Activated naive CD4-positive, alpha-beta T cell treated with anti-CD3 and anti-CD28 coated beads, Interleukin-2, amount 10 ng/mL, durations not matched to agents 7 days and 5 days (primary cell): ENCODE data around the gene TLE3.

Experiments used
- CTCF ChIA-PET: fragments of 350-600 bp; sonication (Branson Sonifier 250); formaldehyde crosslinking; loops from one replicate; lab custom pipeline; 2021; ENCODE audit warnings: antibody characterized with exemption; lab: Charles Lee
- DNase-seq: peaks from one replicate; pipeline ENCODE4 v3.0.0-alpha.2; 2020
- H3K27ac Mint-ChIP-seq: one replicate; pipeline ENCODE4 v1.8.0; 2021; ENCODE audit warnings: mild to moderate bottlenecking, moderate library complexity, mixed read lengths
- H3K27me3 Mint-ChIP-seq: one replicate; pipeline ENCODE4 v1.8.0; 2021; ENCODE audit warnings: mild to moderate bottlenecking, mixed read lengths
- H3K36me3 Mint-ChIP-seq: one replicate; pipeline ENCODE4 v1.8.0; 2021; ENCODE audit warnings: mixed read lengths
- H3K4me1 Mint-ChIP-seq: one replicate; pipeline ENCODE4 v1.8.0; 2021; ENCODE audit warnings: mixed read lengths
- H3K4me3 Mint-ChIP-seq: one replicate; pipeline ENCODE4 v1.8.0; 2021; ENCODE audit warnings: mild to moderate bottlenecking, moderate library complexity, mixed read lengths
- H3K9me3 Mint-ChIP-seq: one replicate; pipeline ENCODE4 v1.8.0; 2021; ENCODE audit warnings: mixed read lengths

TLE3 gene

GRCh38 chr15:70017801-70018200 is 79.9 kb downstream of the TLE3 start:
- no peaks in the 10 kb centered on the region for H3K36me3 Mint-ChIP-seq
- no peaks in the 10 kb centered on the region for H3K9me3 Mint-ChIP-seq
- DNase-seq = no peak
- no peak overlapping the region for H3K27ac Mint-ChIP-seq
- no peak overlapping the region for H3K4me3 Mint-ChIP-seq
- peaks cover 15% of the 10 kb centered on the region for H3K4me1 Mint-ChIP-seq
- CTCF ChIA-PET = no interaction called here
- H3K27me3 Mint-ChIP-seq = peaks cover 70% of the 10 kb centered on the region

- CTCF ChIA-PET = no interaction called here
- no peaks in the 10 kb centered on the region for H3K36me3 Mint-ChIP-seq
- H3K27ac Mint-ChIP-seq = no peak overlapping the region
- peak; percentile 3 for DNase-seq
- peaks cover 10% of the 10 kb centered on the region for H3K4me1 Mint-ChIP-seq
- peaks cover 70% of the 10 kb centered on the region for H3K27me3 Mint-ChIP-seq
- no peak overlapping the region for H3K4me3 Mint-ChIP-seq
- H3K9me3 Mint-ChIP-seq = no peaks in the 10 kb centered on the region
Measured at GRCh38 chr15:70017025-70017424, 80.7 kb downstream of the TLE3 start.

GRCh38 chr15:70016511-70016994 is 81.2 kb downstream of the TLE3 start:
- H3K4me1 Mint-ChIP-seq = peaks cover 10% of the 10 kb centered on the region
- CTCF ChIA-PET = no interaction called here
- H3K4me3 Mint-ChIP-seq = no peak overlapping the region
- H3K27me3 Mint-ChIP-seq = peaks cover 73% of the 10 kb centered on the region
- H3K9me3 Mint-ChIP-seq = no peaks in the 10 kb centered on the region
- peak overlapping the region; percentile 29 for H3K27ac Mint-ChIP-seq
- no peaks in the 10 kb centered on the region for H3K36me3 Mint-ChIP-seq
- DNase-seq = peak; percentile 17

- Mint-ChIP-seq H3K27ac (no peak overlapping the region), H3K27me3 (peaks cover 69% of the 10 kb centered on the region), H3K4me1 (peaks cover 10% of the 10 kb centered on the region), H3K4me3 (no peak overlapping the region), H3K9me3 (no peaks in the 10 kb centered on the region), H3K36me3 (no peaks in the 10 kb centered on the region)
- CTCF ChIA-PET = no interaction called here
- no peak for DNase-seq
Measured at GRCh38 chr15:70014860-70015490, 82.7 kb downstream of the TLE3 start.

GRCh38 chr15:70014331-70014730 is 83.4 kb downstream of the TLE3 start:
- Mint-ChIP-seq H3K4me1 (peaks cover 10% of the 10 kb centered on the region), H3K9me3 (no peaks in the 10 kb centered on the region), H3K4me3 (no peak overlapping the region), H3K36me3 (no peaks in the 10 kb centered on the region), H3K27ac (no peak overlapping the region), H3K27me3 (peaks cover 67% of the 10 kb centered on the region)
- no peak for DNase-seq
- CTCF ChIA-PET = no interaction called here

GRCh38 chr15:70013656-70014313 is 83.9 kb downstream of the TLE3 start:
- no peak for DNase-seq
- Mint-ChIP-seq H3K4me3 (no peak overlapping the region), H3K4me1 (peaks cover 10% of the 10 kb centered on the region), H3K27ac (no peak overlapping the region), H3K27me3 (peaks cover 64% of the 10 kb centered on the region), H3K36me3 (no peaks in the 10 kb centered on the region), H3K9me3 (no peaks in the 10 kb centered on the region)
- CTCF ChIA-PET = no interaction called here

- Mint-ChIP-seq H3K36me3 (no peaks in the 10 kb centered on the region), H3K9me3 (no peaks in the 10 kb centered on the region), H3K27ac (no peak overlapping the region), H3K27me3 (peaks cover 61% of the 10 kb centered on the region), H3K4me1 (peaks cover 10% of the 10 kb centered on the region), H3K4me3 (no peak overlapping the region)
- CTCF ChIA-PET = no interaction called here
- no peak for DNase-seq
Measured at GRCh38 chr15:70012895-70013294, 84.8 kb downstream of the TLE3 start.

- no peak overlapping the region for H3K27ac Mint-ChIP-seq
- H3K27me3 Mint-ChIP-seq = peaks cover 54% of the 10 kb centered on the region
- no peaks in the 10 kb centered on the region for H3K9me3 Mint-ChIP-seq
- DNase-seq = no peak
- CTCF ChIA-PET = interaction anchor here (1.0 kb wide), 1 partner anchor 280 kb away, joined by 3 read pairs; no protein-coding TSS in a partner anchor
- no peak overlapping the region for H3K4me3 Mint-ChIP-seq
- H3K36me3 Mint-ChIP-seq = no peaks in the 10 kb centered on the region
- H3K4me1 Mint-ChIP-seq = no peaks in the 10 kb centered on the region
Measured at GRCh38 chr15:70008697-70009290, 88.9 kb downstream of the TLE3 start.

GRCh38 chr15:70006259-70007147 is 91.2 kb downstream of the TLE3 start:
- Mint-ChIP-seq H3K36me3 (peaks cover 3% of the 10 kb centered on the region), H3K9me3 (peaks cover 12% of the 10 kb centered on the region), H3K27me3 (peaks cover 64% of the 10 kb centered on the region), H3K4me3 (no peak overlapping the region), H3K27ac (no peak overlapping the region), H3K4me1 (no peaks in the 10 kb centered on the region)
- DNase-seq = no peak
- CTCF ChIA-PET = no interaction called here

- Mint-ChIP-seq H3K9me3 (peaks cover 12% of the 10 kb centered on the region), H3K4me3 (no peak overlapping the region), H3K4me1 (no peaks in the 10 kb centered on the region), H3K27ac (no peak overlapping the region), H3K27me3 (peaks cover 69% of the 10 kb centered on the region), H3K36me3 (peaks cover 3% of the 10 kb centered on the region)
- DNase-seq = no peak
- CTCF ChIA-PET = no interaction called here
Measured at GRCh38 chr15:70004826-70005225, 92.9 kb downstream of the TLE3 start.

GRCh38 chr15:70002897-70003296 is 94.8 kb downstream of the TLE3 start:
- H3K4me1 Mint-ChIP-seq = no peaks in the 10 kb centered on the region
- DNase-seq = no peak
- H3K9me3 Mint-ChIP-seq = peaks cover 12% of the 10 kb centered on the region
- CTCF ChIA-PET = no interaction called here
- H3K4me3 Mint-ChIP-seq = no peak overlapping the region
- peaks cover 3% of the 10 kb centered on the region for H3K36me3 Mint-ChIP-seq
- no peak overlapping the region for H3K27ac Mint-ChIP-seq
- H3K27me3 Mint-ChIP-seq = peaks cover 67% of the 10 kb centered on the region

GRCh38 chr15:70001859-70002258 is 95.9 kb downstream of the TLE3 start:
- Mint-ChIP-seq H3K4me3 (no peak overlapping the region), H3K36me3 (peaks cover 3% of the 10 kb centered on the region), H3K27ac (no peak overlapping the region), H3K9me3 (peaks cover 12% of the 10 kb centered on the region), H3K27me3 (peaks cover 60% of the 10 kb centered on the region), H3K4me1 (no peaks in the 10 kb centered on the region)
- CTCF ChIA-PET = no interaction called here
- DNase-seq = no peak

GRCh38 chr15:69999392-70000085 is 98.2 kb downstream of the TLE3 start:
- H3K27me3 Mint-ChIP-seq = peaks cover 49% of the 10 kb centered on the region
- H3K9me3 Mint-ChIP-seq = peaks cover 12% of the 10 kb centered on the region
- H3K36me3 Mint-ChIP-seq = peaks cover 3% of the 10 kb centered on the region
- H3K4me1 Mint-ChIP-seq = no peaks in the 10 kb centered on the region
- H3K27ac Mint-ChIP-seq = no peak overlapping the region
- no peak for DNase-seq
- CTCF ChIA-PET = no interaction called here
- no peak overlapping the region for H3K4me3 Mint-ChIP-seq
